ENCODE results near the gene EML4.
"Not testable (repeated sequence)": the region's sequence is repeated elsewhere in the genome, so short reads cannot be mapped to it uniquely, and the experiment has no call there.

EML4 gene

GRCh38 chr2:42172020-42172419 is 2.9 kb downstream of the EML4 start:
- no peak for DNase-seq

GRCh38 chr2:42172566-42172965 is 3.4 kb downstream of the EML4 start:
- no peak for DNase-seq

GRCh38 chr2:42173467-42173866 is 4.3 kb downstream of the EML4 start:
- DNase-seq, result not testable (repeated sequence)

GRCh38 chr2:42176992-42177738 is 8.0 kb downstream of the EML4 start:
- no peak for DNase-seq

- DNase-seq, result no peak
These were observed 9.2 kb downstream of the EML4 start for GRCh38 chr2:42178335-42178734.

- DNase-seq, result no peak
These were observed 11.1 kb downstream of the EML4 start for GRCh38 chr2:42180300-42180699.

- no peak for DNase-seq
These were observed 13.6 kb downstream of the EML4 start for GRCh38 chr2:42182654-42183308.

- DNase-seq, result no peak
These were observed 14.6 kb downstream of the EML4 start for GRCh38 chr2:42183775-42184174.

- DNase-seq, result no peak
These were observed 15.2 kb downstream of the EML4 start for GRCh38 chr2:42184346-42184745.

GRCh38 chr2:42185220-42185921 is 16.2 kb downstream of the EML4 start:
- DNase-seq, result no peak

- DNase-seq, result no peak
These were observed 17.2 kb downstream of the EML4 start for GRCh38 chr2:42186366-42186765.

GRCh38 chr2:42186945-42187632 is 17.9 kb downstream of the EML4 start:
- DNase-seq, result no peak

GRCh38 chr2:42187886-42188285 is 18.7 kb downstream of the EML4 start:
- DNase-seq, result no peak

GRCh38 chr2:42189235-42189566 is 20.0 kb downstream of the EML4 start:
- DNase-seq, result no peak

GRCh38 chr2:42190191-42190590 is 21.0 kb downstream of the EML4 start:
- no peak for DNase-seq

- DNase-seq, result no peak
These were observed 22.3 kb downstream of the EML4 start for GRCh38 chr2:42191285-42192009.

- DNase-seq, result no peak
These were observed 22.8 kb downstream of the EML4 start for GRCh38 chr2:42192010-42192373.

- DNase-seq, result no peak
These were observed 23.8 kb downstream of the EML4 start for GRCh38 chr2:42192652-42193566.

- no peak for DNase-seq
These were observed 24.6 kb downstream of the EML4 start for GRCh38 chr2:42193722-42194187.

- no peak for DNase-seq
These were observed 25.3 kb downstream of the EML4 start for GRCh38 chr2:42194428-42194827.

- DNase-seq, result no peak
These were observed 26.4 kb downstream of the EML4 start for GRCh38 chr2:42195559-42195958.

- DNase-seq, result no peak
These were observed 26.9 kb downstream of the EML4 start for GRCh38 chr2:42196070-42196402.

All from activated naive CD4-positive, alpha-beta T cell treated with anti-CD3 and anti-CD28 coated beads, Interleukin-2, amount 50 U/mL, for 16 hours (primary cell).